Activated T-cell treated with anti-CD3 and anti-CD28 coated beads, Interleukin-2, amount 50 U/mL, for 1 hour (primary cell): Measurements from ENCODE around the gene FTHL17.

Experiments
- DNase-seq: peaks from one replicate; pipeline ENCODE4 v3.0.0-alpha.2; 2020

Gene FTHL17

DNA sequence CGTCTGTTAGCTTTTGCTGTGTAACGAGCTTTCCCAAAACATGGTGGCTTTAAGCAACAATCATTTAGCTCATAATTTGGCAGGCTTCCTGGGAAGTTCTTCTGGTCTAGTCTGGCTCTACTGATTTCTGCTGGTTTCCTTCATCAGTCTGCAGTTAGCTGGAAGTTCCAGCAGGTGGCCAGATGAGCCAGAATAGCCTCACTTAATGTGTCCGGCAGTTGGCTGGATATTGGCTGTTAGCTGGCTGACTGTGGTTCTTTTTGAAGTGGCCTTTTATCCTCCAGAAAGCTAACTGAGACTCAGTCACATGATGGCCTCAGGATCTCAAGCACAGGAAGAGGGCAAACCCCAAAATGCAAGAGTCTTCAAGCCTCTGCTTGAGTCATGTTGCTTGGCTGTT lies 34.9 kb downstream of the FTHL17 start:
- DNase-seq, result no peak

DNA sequence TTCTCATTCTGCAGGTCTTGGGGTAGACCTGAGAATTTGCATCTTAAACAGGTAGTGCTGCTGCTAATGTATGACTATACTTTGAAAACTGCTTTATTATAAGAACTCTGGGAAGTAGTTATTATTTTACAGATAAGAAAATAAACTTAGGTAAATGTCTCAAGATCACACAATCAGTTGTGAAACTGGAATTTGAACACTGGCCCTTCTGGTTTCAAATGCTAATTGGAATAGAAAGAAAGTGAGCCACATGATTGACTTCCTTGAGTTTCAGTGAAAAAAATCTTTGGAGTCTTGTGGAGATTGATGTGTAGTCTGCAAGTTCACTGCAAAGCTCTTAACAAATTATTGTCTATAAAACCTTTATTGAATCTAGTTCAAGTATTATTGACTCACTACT lies 44.5 kb downstream of the FTHL17 start:
- no peak for DNase-seq

DNA sequence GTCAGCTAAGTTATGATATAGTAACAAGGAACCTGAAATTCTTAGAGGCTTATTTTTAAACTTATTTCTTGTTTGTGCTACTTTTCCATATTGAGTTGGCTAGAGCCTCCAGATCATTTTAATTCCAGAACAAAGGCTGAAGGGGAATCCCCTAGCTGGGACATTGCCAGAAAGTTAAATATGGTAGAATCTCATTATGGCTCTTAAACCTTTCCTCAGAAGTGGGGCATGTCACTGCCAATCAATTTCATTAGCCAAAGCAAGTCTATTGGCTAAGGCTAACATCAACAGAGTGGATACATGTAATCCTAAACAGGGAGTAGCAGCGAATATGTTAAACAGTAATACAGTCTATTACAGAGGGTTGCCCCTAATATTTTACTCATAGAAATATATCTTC lies 47.0 kb downstream of the FTHL17 start:
- no peak for DNase-seq

GRCh38 chrX:31021537-31021936 lies 50.3 kb downstream of the FTHL17 start:
- no peak for DNase-seq
